ENCODE measurements around the gene CLDN20.

The CLDN20 gene

GRCh38 chr6:155314092-155314772 is 50.4 kb downstream of the CLDN20 start, which contains the start of gene TFB1M:
Gene TFB1M (minus strand): TSS chr6:155314484. CDS start chr6:155314428, 56 bp downstream.
- peak; percentile 99 for DNase-seq

GRCh38 chr6:155314773-155315515 is 51.1 kb downstream of the CLDN20 start:
- no peak for DNase-seq

GRCh38 chr6:155315516-155315871 is 51.7 kb downstream of the CLDN20 start:
- DNase-seq: no peak

- no peak for DNase-seq
Observed at GRCh38 chr6:155316419-155316818, 52.6 kb downstream of the CLDN20 start.

- no peak for DNase-seq
Observed at GRCh38 chr6:155317186-155317585, 53.4 kb downstream of the CLDN20 start.

GRCh38 chr6:155319902-155320301 is 56.1 kb downstream of the CLDN20 start:
- no peak for DNase-seq

- no peak for DNase-seq
Observed at GRCh38 chr6:155324172-155324571, 60.4 kb downstream of the CLDN20 start.

- DNase-seq: no peak
Observed at GRCh38 chr6:155324993-155325392, 61.2 kb downstream of the CLDN20 start.

GRCh38 chr6:155325700-155326516 is 62.1 kb downstream of the CLDN20 start:
- DNase-seq: no peak

All from femur (tissue), 1 donor.